ENCODE measurements around the gene DCXR. TPM values are rescaled to one million over a fixed set of nuclear protein-coding genes. Genes with fewer than 3 reads are reported as not detected.
A peak's percentile ranks its signal among the peaks of the same experiment; 100 is the strongest.

The DCXR gene
- total and polyA plus RNA-seq, 4 experiments from 2014 or later, result 65.9 to 164 (median 92.9) TPM

GRCh38 chr17:81995463-81996231, 41.9 kb downstream of the DCXR start:
- POLR2A ChIA-PET (ENCODE audit: partially characterized antibody), result interaction anchor here (1.3 kb wide), 1 partner anchor 19 kb away, joined by 3 read pairs; the partner anchor contains the start of gene ASPSCR1

GRCh38 chr17:81994593-81995462, 42.7 kb downstream of the DCXR start:
- Mint-ChIP-seq H3K36me3 (peaks cover 2 to 7% of the 10 kb centered on the region in 2 donors), H3K27ac (no peak overlapping the region), H3K9me3 (no peaks in the 10 kb centered on the region), H3K4me1 (peaks cover 4 to 6% (median 5%) of the 10 kb centered on the region in 4 donors), H3K4me3 (no peak overlapping the region), H3K27me3 (no peaks in the 10 kb centered on the region)
- H3K27me3 ChIP-seq (ENCODE audit: insufficient read depth, low read length), result no peaks in the 10 kb centered on the region
- H3K4me3 ChIP-seq (ENCODE audit: low read length in 2 of 2), result no peak overlapping the region
- no peaks in the 10 kb centered on the region for H3K9me3 ChIP-seq (ENCODE audit: control insufficient read depth in 1 of 2, low read length in 2 of 2)
- no peaks in the 10 kb centered on the region for H3K36me3 ChIP-seq (ENCODE audit: insufficient read depth, low read length)
- POLR2A ChIA-PET (ENCODE audit: partially characterized antibody), result interaction anchor here (0.5 kb wide), 1 partner anchor 378 kb away, joined by 3 read pairs; no protein-coding TSS in a partner anchor
- CTCF ChIA-PET (ENCODE audit: partially characterized antibody), result no interaction called here
- no peak overlapping the region for H3K27ac ChIP-seq (ENCODE audit: low read depth, low read length)
- intact Hi-C loops (cut with micrococcal nuclease), result no loop called here
- DNase-seq, result no peak
- no peaks in the 10 kb centered on the region for H3K4me1 ChIP-seq (ENCODE audit: insufficient read depth, low read length)

More at GRCh38 chr17:81995463-81996231, 41.9 kb downstream of the DCXR start:
- Histone ChIP-seq H3K9me3 (ENCODE audit: control insufficient read depth in 1 of 2, low read length in 2 of 2) (no peaks in the 10 kb centered on the region), H3K4me1 (ENCODE audit: insufficient read depth, low read length) (no peaks in the 10 kb centered on the region), H3K4me3 (ENCODE audit: low read length in 2 of 2) (no peak overlapping the region), H3K27me3 (ENCODE audit: insufficient read depth, low read length) (no peaks in the 10 kb centered on the region), H3K27ac (ENCODE audit: low read depth, low read length) (no peak overlapping the region), H3K36me3 (ENCODE audit: insufficient read depth, low read length) (no peaks in the 10 kb centered on the region)
- CTCF ChIA-PET (ENCODE audit: partially characterized antibody), result no interaction called here
- H3K9me3 Mint-ChIP-seq, result no peaks in the 10 kb centered on the region
- H3K27ac Mint-ChIP-seq, result peak overlapping the region in 1 of 7 donors; percentile 37
- H3K4me3 Mint-ChIP-seq, result no peak overlapping the region
- no peaks in the 10 kb centered on the region for H3K27me3 Mint-ChIP-seq
- DNase-seq, result no peak
- peaks cover 2 to 5% (median 2%) of the 10 kb centered on the region in 4 donors for H3K4me1 Mint-ChIP-seq
- peaks cover 2 to 7% of the 10 kb centered on the region in 2 donors for H3K36me3 Mint-ChIP-seq
- intact Hi-C loops (cut with micrococcal nuclease), result no loop called here

GRCh38 chr17:81993729-81994592, 43.5 kb downstream of the DCXR start:
- H3K9me3 Mint-ChIP-seq, result no peaks in the 10 kb centered on the region
- peak overlapping the region in 1 of 7 donors; percentile 51 for H3K27ac Mint-ChIP-seq
- DNase-seq, result no peak
- H3K36me3 ChIP-seq (ENCODE audit: insufficient read depth, low read length), result no peaks in the 10 kb centered on the region
- H3K36me3 Mint-ChIP-seq, result peaks cover 2 to 7% of the 10 kb centered on the region in 2 donors
- no peak overlapping the region for H3K4me3 ChIP-seq (ENCODE audit: low read length in 2 of 2)
- no peak overlapping the region for H3K4me3 Mint-ChIP-seq
- H3K27me3 Mint-ChIP-seq, result no peaks in the 10 kb centered on the region
- H3K27ac ChIP-seq (ENCODE audit: low read depth, low read length), result no peak overlapping the region
- ChIA-PET CTCF (ENCODE audit: partially characterized antibody) (no interaction called here), POLR2A (ENCODE audit: partially characterized antibody) (no interaction called here)
- H3K4me1 Mint-ChIP-seq, result peaks cover 4 to 6% (median 5%) of the 10 kb centered on the region in 4 donors
- H3K27me3 ChIP-seq (ENCODE audit: insufficient read depth, low read length), result no peaks in the 10 kb centered on the region
- H3K9me3 ChIP-seq (ENCODE audit: control insufficient read depth in 1 of 2, low read length in 2 of 2), result no peaks in the 10 kb centered on the region
- intact Hi-C loops (cut with micrococcal nuclease), result no loop called here
- no peaks in the 10 kb centered on the region for H3K4me1 ChIP-seq (ENCODE audit: insufficient read depth, low read length)

- no peak for DNase-seq
- H3K9me3 ChIP-seq (ENCODE audit: control insufficient read depth in 1 of 2, low read length in 2 of 2), result no peaks in the 10 kb centered on the region
- H3K4me3 ChIP-seq (ENCODE audit: low read length in 2 of 2), result no peak overlapping the region
- no peak overlapping the region for H3K4me3 Mint-ChIP-seq
- H3K4me1 ChIP-seq (ENCODE audit: insufficient read depth, low read length), result no peaks in the 10 kb centered on the region
- ChIA-PET POLR2A (ENCODE audit: partially characterized antibody) (no interaction called here), CTCF (ENCODE audit: partially characterized antibody) (no interaction called here)
- no peaks in the 10 kb centered on the region for H3K36me3 ChIP-seq (ENCODE audit: insufficient read depth, low read length)
- H3K4me1 Mint-ChIP-seq, result peaks cover 4 to 6% (median 5%) of the 10 kb centered on the region in 4 donors
- intact Hi-C loops (cut with micrococcal nuclease), result no loop called here
- no peaks in the 10 kb centered on the region for H3K9me3 Mint-ChIP-seq
- no peak overlapping the region for H3K27ac ChIP-seq (ENCODE audit: low read depth, low read length)
- peaks cover 4 to 6% of the 10 kb centered on the region in 2 donors for H3K36me3 Mint-ChIP-seq
- H3K27ac Mint-ChIP-seq, result no peak overlapping the region
- H3K27me3 Mint-ChIP-seq, result no peaks in the 10 kb centered on the region
- no peaks in the 10 kb centered on the region for H3K27me3 ChIP-seq (ENCODE audit: insufficient read depth, low read length)
These were observed 45.0 kb downstream of the DCXR start for GRCh38 chr17:81992306-81993102.

- Mint-ChIP-seq H3K4me3 (no peak overlapping the region), H3K27me3 (no peaks in the 10 kb centered on the region), H3K36me3 (peaks cover 4% of the 10 kb centered on the region in 2 donors), H3K9me3 (no peaks in the 10 kb centered on the region), H3K4me1 (peaks cover 4 to 7% (median 6%) of the 10 kb centered on the region in 4 donors), H3K27ac (no peak overlapping the region)
- no peak overlapping the region for H3K27ac ChIP-seq (ENCODE audit: low read depth, low read length)
- H3K27me3 ChIP-seq (ENCODE audit: insufficient read depth, low read length), result no peaks in the 10 kb centered on the region
- intact Hi-C loops (cut with micrococcal nuclease), result no loop called here
- DNase-seq, result no peak
- H3K4me1 ChIP-seq (ENCODE audit: insufficient read depth, low read length), result no peaks in the 10 kb centered on the region
- H3K9me3 ChIP-seq (ENCODE audit: control insufficient read depth in 1 of 2, low read length in 2 of 2), result no peaks in the 10 kb centered on the region
- CTCF ChIA-PET (ENCODE audit: partially characterized antibody), result no interaction called here
- H3K4me3 ChIP-seq (ENCODE audit: low read length in 2 of 2), result no peak overlapping the region
- no peaks in the 10 kb centered on the region for H3K36me3 ChIP-seq (ENCODE audit: insufficient read depth, low read length)
- POLR2A ChIA-PET (ENCODE audit: partially characterized antibody), result no interaction called here
These were observed 45.7 kb downstream of the DCXR start for GRCh38 chr17:81991684-81992305.

- Histone ChIP-seq H3K4me1 (ENCODE audit: insufficient read depth, low read length) (no peaks in the 10 kb centered on the region), H3K27ac (ENCODE audit: low read depth, low read length) (no peak overlapping the region), H3K36me3 (ENCODE audit: insufficient read depth, low read length) (no peaks in the 10 kb centered on the region), H3K4me3 (ENCODE audit: low read length in 2 of 2) (no peak overlapping the region), H3K9me3 (ENCODE audit: control insufficient read depth in 1 of 2, low read length in 2 of 2) (no peaks in the 10 kb centered on the region), H3K27me3 (ENCODE audit: insufficient read depth, low read length) (no peaks in the 10 kb centered on the region)
- ChIA-PET POLR2A (ENCODE audit: partially characterized antibody) (no interaction called here), CTCF (ENCODE audit: partially characterized antibody) (no interaction called here)
- no peak overlapping the region for H3K4me3 Mint-ChIP-seq
- no peak for DNase-seq
- no peaks in the 10 kb centered on the region for H3K9me3 Mint-ChIP-seq
- peaks cover 6 to 12% (median 10%) of the 10 kb centered on the region in 4 donors for H3K4me1 Mint-ChIP-seq
- peaks cover 4 to 7% of the 10 kb centered on the region in 2 donors for H3K36me3 Mint-ChIP-seq
- intact Hi-C loops (cut with micrococcal nuclease), result no loop called here
- H3K27ac Mint-ChIP-seq, result no peak overlapping the region
- no peaks in the 10 kb centered on the region for H3K27me3 Mint-ChIP-seq
These were observed 46.4 kb downstream of the DCXR start for GRCh38 chr17:81990836-81991683.

Data from CD4-positive, alpha-beta memory T cell (primary cell).